Pericardium fibroblast (primary cell): ENCODE measurements around the gene ALDH9A1. TPM values are rescaled to one million over a fixed set of nuclear protein-coding genes. Genes with fewer than 3 reads are reported as not detected.

Source experiments
- total RNA-seq: library from RNA; depleted of rRNA; stranded (reverse); fragments of >200 nt; gene quantifications from 2 replicates; pipeline ENCODE4 v1.2.3, GENCODE V29; 2015

The ALDH9A1 gene
- total RNA-seq = 94.7 and 109 TPM in 2 replicates

GRCh38 chr1:165697881-165698760 is at the start of gene ALDH9A1:
Gene ALDH9A1 (minus strand): TSS chr1:165698562. CDS start chr1:165698558, 4 bp downstream.

DNA sequence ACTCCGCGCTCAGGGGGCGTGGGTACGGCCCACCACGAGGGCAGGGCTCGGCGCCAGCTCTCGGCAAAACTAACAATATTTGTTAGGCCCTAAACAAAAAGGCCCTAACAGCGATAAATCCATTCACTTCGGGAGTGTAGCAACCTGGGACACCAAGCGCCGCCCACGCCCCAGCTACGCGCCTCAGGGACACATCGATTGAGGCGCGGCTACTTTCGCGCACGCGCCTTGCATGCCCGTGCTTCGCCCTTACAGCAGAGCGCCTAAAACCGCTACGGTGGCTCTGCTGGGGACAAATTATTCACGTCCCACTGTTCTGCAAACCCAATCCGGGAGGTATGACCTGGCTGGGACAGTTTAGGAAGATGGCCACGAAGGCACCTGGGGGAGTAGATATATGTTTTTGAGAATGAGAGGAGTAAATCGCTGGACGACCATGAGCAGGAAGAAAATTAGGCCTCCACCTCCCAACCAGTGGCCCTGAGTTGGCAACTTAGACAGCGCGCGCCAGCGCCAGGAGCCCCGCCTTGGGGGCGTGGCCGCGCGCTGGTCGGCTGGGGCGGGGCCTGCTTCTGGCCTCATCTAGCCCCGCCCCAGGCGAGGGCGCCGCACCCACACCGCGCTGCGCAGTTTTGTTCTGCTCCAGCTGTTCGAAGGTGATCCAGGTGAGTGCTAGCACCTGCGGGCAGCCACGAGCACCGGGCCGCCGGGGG is 67.6 kb downstream of the ALDH9A1 start, which contains the start of gene MGST3:
MGST3 (plus strand) TSS at position 606 of the 713 bp plus-strand sequence. CDS start 18,614 bp downstream, outside the sequence.

Other genes with a start within 250 kb of the ALDH9A1 start
- gene LRRC52, start 154.6 kb downstream of the ALDH9A1 start, total RNA-seq = not detected in 2 replicates
- 202 and 243 TPM in 2 replicates for gene MGST3, start 67.3 kb downstream of the ALDH9A1 start, total RNA-seq
- gene TMCO1, start 70.3 kb upstream of the ALDH9A1 start, total RNA-seq = 53.2 and 76.3 TPM in 2 replicates
- 42.7 and 50.2 TPM in 2 replicates for gene UCK2, start 129.1 kb upstream of the ALDH9A1 start, total RNA-seq